Measurements from ENCODE around the gene CAPZB. TPM values are rescaled to one million over a fixed set of nuclear protein-coding genes. Genes with fewer than 3 reads are reported as not detected.

The CAPZB gene
- total RNA-seq, 1 donor from 2014 or later: 217 TPM

DNA sequence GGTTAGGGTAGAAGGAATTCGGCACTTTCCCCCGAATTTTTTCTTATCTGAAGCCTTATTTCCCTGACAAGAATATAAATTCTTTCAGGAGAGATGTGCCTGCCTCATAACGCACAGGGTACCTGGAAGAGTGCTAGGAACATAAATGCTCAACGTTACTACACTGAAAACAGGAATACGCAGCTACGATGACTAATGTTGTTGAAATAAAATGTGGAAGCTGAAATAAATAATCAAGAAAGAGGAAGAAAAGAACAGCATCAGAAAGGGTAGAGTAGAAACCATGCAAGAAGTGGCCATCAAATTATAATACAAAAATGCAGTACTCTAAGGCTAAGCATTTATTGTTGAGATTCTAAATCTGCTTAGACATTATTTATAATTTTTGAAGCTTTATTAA is 139.3 kb downstream of the CAPZB start:
- intact Hi-C loops (cut with micrococcal nuclease): loop anchor here (5.0 kb wide), 1 partner anchor 301 kb away; no protein-coding TSS in a partner anchor
- peaks cover 22% of the 10 kb centered on the region for H3K4me1 ChIP-seq
- DNase-seq: no peak
- H3K4me3 ChIP-seq: no peak overlapping the region
- H3K27ac ChIP-seq (replicated peaks): no peak overlapping the region
- H3K27me3 ChIP-seq (ENCODE audit: low read depth): no peaks in the 10 kb centered on the region
- TF ChIP-seq, protein P1, sequence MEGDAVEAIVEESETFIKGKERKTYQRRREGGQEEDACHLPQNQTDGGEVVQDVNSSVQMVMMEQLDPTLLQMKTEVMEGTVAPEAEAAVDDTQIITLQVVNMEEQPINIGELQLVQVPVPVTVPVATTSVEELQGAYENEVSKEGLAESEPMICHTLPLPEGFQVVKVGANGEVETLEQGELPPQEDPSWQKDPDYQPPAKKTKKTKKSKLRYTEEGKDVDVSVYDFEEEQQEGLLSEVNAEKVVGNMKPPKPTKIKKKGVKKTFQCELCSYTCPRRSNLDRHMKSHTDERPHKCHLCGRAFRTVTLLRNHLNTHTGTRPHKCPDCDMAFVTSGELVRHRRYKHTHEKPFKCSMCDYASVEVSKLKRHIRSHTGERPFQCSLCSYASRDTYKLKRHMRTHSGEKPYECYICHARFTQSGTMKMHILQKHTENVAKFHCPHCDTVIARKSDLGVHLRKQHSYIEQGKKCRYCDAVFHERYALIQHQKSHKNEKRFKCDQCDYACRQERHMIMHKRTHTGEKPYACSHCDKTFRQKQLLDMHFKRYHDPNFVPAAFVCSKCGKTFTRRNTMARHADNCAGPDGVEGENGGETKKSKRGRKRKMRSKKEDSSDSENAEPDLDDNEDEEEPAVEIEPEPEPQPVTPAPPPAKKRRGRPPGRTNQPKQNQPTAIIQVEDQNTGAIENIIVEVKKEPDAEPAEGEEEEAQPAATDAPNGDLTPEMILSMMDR (IDR thresholded peaks at IDR 0.05; ENCODE audit: borderline replicate concordance): no peak
- H3K36me3 ChIP-seq: peaks cover 62% of the 10 kb centered on the region
- H3K9me3 ChIP-seq (replicated peaks): no peaks in the 10 kb centered on the region

- Histone ChIP-seq H3K36me3 (peaks cover 65% of the 10 kb centered on the region), H3K27ac (replicated peaks) (no peak overlapping the region), H3K4me3 (no peak overlapping the region), H3K9me3 (replicated peaks) (no peaks in the 10 kb centered on the region), H3K4me1 (peaks cover 22% of the 10 kb centered on the region), H3K27me3 (ENCODE audit: low read depth) (no peaks in the 10 kb centered on the region)
- TF ChIP-seq, protein P1 (IDR thresholded peaks at IDR 0.05; ENCODE audit: borderline replicate concordance): no peak
- intact Hi-C loops (cut with micrococcal nuclease): loop anchor here (5.0 kb wide), 1 partner anchor 302 kb away; no protein-coding TSS in a partner anchor
- no peak for DNase-seq
These were observed 139.9 kb downstream of the CAPZB start for GRCh38 chr1:19345391-19345790.

GRCh38 chr1:19344831-19345230 is 140.5 kb downstream of the CAPZB start:
- Histone ChIP-seq H3K4me1 (peaks cover 22% of the 10 kb centered on the region), H3K27ac (replicated peaks) (peak overlapping the region; percentile 24), H3K27me3 (ENCODE audit: low read depth) (no peaks in the 10 kb centered on the region), H3K9me3 (replicated peaks) (no peaks in the 10 kb centered on the region), H3K36me3 (peaks cover 66% of the 10 kb centered on the region), H3K4me3 (no peak overlapping the region)
- TF ChIP-seq, protein P1 (IDR thresholded peaks at IDR 0.05; ENCODE audit: borderline replicate concordance): no peak
- intact Hi-C loops (cut with micrococcal nuclease): loop anchor here (5.0 kb wide), 1 partner anchor 302 kb away; no protein-coding TSS in a partner anchor
- no peak for DNase-seq

- intact Hi-C loops (cut with micrococcal nuclease): no loop called here
- H3K4me3 ChIP-seq: no peak overlapping the region
- TF ChIP-seq, protein P1 (IDR thresholded peaks at IDR 0.05; ENCODE audit: borderline replicate concordance): peak; percentile 92
- peak; percentile 65 for DNase-seq
- no peaks in the 10 kb centered on the region for H3K27me3 ChIP-seq (ENCODE audit: low read depth)
- peak overlapping the region; percentile 24 for H3K27ac ChIP-seq (replicated peaks)
- no peaks in the 10 kb centered on the region for H3K9me3 ChIP-seq (replicated peaks)
- peaks cover 22% of the 10 kb centered on the region for H3K4me1 ChIP-seq
- peaks cover 66% of the 10 kb centered on the region for H3K36me3 ChIP-seq
These were observed 140.9 kb downstream of the CAPZB start for GRCh38 chr1:19344372-19344810.

DNA sequence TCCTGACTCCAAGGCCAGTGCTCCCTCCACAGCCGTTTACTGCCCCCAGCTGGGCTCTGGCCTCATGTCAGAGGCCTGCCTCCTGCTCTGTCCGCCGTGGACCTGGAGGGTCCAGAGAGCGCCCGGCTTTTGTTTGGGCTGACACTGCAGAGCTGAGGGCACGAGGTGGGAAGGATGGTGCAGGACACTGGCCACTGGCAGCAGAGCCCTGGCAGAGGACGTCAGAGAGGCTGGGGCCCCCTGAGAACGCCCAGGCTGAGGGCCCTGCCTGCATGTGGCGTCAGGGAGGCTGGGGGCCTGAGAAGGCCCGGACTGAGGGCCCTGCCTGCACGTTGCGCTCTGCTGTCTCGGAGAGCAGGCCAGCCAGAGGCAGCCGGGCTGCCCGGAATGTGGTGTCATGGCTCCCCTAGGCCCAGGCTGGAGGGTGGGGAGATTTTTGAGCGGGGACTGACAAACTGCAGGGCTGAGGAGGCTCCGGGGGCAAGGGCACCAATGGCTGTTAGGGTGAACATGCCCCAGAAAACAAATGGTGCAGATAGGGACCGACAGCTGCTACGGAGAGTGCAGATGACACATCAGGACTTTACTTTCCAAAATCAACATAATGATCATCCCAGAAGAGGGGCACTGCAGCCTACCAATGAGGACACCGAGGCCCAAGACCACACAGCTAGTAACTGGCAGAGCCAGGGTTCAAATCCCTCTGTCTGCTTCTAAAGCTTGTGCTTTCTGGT is 141.6 kb downstream of the CAPZB start:
- Histone ChIP-seq H3K9me3 (replicated peaks) (no peaks in the 10 kb centered on the region), H3K4me1 (peaks cover 22% of the 10 kb centered on the region), H3K4me3 (no peak overlapping the region), H3K27me3 (ENCODE audit: low read depth) (no peaks in the 10 kb centered on the region), H3K27ac (replicated peaks) (no peak overlapping the region), H3K36me3 (peaks cover 64% of the 10 kb centered on the region)
- intact Hi-C loops (cut with micrococcal nuclease): no loop called here
- DNase-seq: no peak
- TF ChIP-seq, protein P1 (IDR thresholded peaks at IDR 0.05; ENCODE audit: borderline replicate concordance): no peak
